Measurements from ENCODE around the gene TGFBR1.
A peak's percentile ranks its signal among the peaks of the same experiment; 100 is the strongest.

Gene TGFBR1

DNA sequence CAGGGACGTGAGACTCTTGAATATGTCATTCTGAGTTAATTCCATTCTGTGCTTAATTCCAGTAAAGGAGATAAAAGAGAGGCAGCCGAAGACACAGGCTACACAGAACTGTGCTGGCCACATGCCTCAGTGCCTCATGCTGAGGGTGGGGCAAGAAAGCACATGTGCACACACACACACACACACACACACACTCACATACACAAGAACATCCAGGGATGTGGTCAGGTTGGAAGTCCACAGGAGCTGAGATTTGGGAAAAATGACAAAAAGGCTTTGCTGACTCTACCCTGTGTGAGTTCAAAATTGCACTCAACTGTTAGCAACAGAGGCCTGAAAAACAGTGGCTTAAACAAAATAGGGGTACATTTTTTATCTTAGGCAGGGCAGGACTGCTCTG, 76.3 kb downstream of the TGFBR1 start:
- POLR2A ChIA-PET, result no interaction called here
- Histone ChIP-seq H3K36me3 (ENCODE audit: control insufficient read depth in 2 of 2, insufficient read depth in 1 of 2, low read length in 2 of 2) (no peaks in the 10 kb centered on the region), H3K4me3 (ENCODE audit: low read depth, low read length) (no peak overlapping the region), H3K27ac (ENCODE audit: extremely low read depth, low read depth, low read length) (no peak overlapping the region), H3K9me3 (ENCODE audit: control insufficient read depth, insufficient read depth, low read depth, low read length) (no peaks in the 10 kb centered on the region), H3K4me1 (ENCODE audit: control insufficient read depth, insufficient read depth, low read length) (no peaks in the 10 kb centered on the region; the same call in 1 of the 2 replicates)
- CTCF ChIA-PET, result interaction anchor here (0.6 to 1.9 kb wide), 4 partner anchors 16 to 1142 kb away, joined by 3 to 6 read pairs (median 4); no protein-coding TSS in a partner anchor
- TF ChIP-seq HOXD13 (CRISPR knock-in tag; IDR thresholded peaks at IDR 0.05; ENCODE audit: borderline replicate concordance) (no peak), ZNF223 (tag by site-specific recombination; IDR thresholded peaks at IDR 0.05) (no peak)
- TF ChIP-seq, protein P1, sequence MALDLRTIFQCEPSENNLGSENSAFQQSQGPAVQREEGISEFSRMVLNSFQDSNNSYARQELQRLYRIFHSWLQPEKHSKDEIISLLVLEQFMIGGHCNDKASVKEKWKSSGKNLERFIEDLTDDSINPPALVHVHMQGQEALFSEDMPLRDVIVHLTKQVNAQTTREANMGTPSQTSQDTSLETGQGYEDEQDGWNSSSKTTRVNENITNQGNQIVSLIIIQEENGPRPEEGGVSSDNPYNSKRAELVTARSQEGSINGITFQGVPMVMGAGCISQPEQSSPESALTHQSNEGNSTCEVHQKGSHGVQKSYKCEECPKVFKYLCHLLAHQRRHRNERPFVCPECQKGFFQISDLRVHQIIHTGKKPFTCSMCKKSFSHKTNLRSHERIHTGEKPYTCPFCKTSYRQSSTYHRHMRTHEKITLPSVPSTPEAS (tag by site-specific recombination; IDR thresholded peaks at IDR 0.05), result 0 out of 2 replicates have a peak, but pooled peaks have one; percentile 10

DNA sequence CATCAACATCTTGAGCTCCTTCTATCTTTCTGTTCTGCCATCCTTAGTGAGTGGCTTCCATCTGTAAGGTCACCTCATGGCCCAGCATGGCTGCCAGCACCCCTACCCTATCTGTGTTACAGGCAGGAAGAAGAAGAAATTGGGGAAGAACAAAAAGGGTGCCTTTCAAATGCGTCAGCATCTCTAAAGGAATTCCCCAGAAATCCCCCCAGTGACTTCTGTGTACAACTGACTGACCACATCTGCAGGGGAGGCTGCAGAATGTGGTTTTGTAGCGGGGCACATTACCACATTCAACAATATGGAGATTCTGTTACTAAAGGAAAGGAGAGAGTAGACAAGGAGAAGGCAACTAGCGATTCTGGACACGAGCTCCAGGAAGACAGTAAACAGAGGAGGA, 76.7 kb downstream of the TGFBR1 start:
- H3K4me3 ChIP-seq (ENCODE audit: low read depth, low read length), result no peak overlapping the region
- no peaks in the 10 kb centered on the region for H3K4me1 ChIP-seq (ENCODE audit: control insufficient read depth, insufficient read depth, low read length)
- POLR2A ChIA-PET, result no interaction called here
- H3K36me3 ChIP-seq (ENCODE audit: control insufficient read depth in 2 of 2, insufficient read depth in 1 of 2, low read length in 2 of 2), result no peaks in the 10 kb centered on the region
- CTCF ChIA-PET, result interaction anchor here (0.7 to 1.9 kb wide), 8 partner anchors 15 to 1143 kb away, joined by 3 to 6 read pairs (median 4); no protein-coding TSS in a partner anchor
- H3K9me3 ChIP-seq (ENCODE audit: control insufficient read depth, insufficient read depth, low read depth, low read length), result no peaks in the 10 kb centered on the region
- no peak overlapping the region for H3K27ac ChIP-seq (ENCODE audit: extremely low read depth, low read depth, low read length)
- TF ChIP-seq, protein P2, sequence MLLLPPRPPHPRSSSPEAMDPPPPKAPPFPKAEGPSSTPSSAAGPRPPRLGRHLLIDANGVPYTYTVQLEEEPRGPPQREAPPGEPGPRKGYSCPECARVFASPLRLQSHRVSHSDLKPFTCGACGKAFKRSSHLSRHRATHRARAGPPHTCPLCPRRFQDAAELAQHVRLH (tag by site-specific recombination; IDR thresholded peaks at IDR 0.05), result no peak
- TF ChIP-seq ZIC2 (tag by site-specific recombination; IDR thresholded peaks at IDR 0.05), result no peak
- no peak for TF ChIP-seq MEIS1 (CRISPR knock-in tag; IDR thresholded peaks at IDR 0.05; ENCODE audit: borderline replicate concordance)
- TF ChIP-seq ZNF2 (tag by site-specific recombination; IDR thresholded peaks at IDR 0.05), result no peak
- TF ChIP-seq, protein P3, sequence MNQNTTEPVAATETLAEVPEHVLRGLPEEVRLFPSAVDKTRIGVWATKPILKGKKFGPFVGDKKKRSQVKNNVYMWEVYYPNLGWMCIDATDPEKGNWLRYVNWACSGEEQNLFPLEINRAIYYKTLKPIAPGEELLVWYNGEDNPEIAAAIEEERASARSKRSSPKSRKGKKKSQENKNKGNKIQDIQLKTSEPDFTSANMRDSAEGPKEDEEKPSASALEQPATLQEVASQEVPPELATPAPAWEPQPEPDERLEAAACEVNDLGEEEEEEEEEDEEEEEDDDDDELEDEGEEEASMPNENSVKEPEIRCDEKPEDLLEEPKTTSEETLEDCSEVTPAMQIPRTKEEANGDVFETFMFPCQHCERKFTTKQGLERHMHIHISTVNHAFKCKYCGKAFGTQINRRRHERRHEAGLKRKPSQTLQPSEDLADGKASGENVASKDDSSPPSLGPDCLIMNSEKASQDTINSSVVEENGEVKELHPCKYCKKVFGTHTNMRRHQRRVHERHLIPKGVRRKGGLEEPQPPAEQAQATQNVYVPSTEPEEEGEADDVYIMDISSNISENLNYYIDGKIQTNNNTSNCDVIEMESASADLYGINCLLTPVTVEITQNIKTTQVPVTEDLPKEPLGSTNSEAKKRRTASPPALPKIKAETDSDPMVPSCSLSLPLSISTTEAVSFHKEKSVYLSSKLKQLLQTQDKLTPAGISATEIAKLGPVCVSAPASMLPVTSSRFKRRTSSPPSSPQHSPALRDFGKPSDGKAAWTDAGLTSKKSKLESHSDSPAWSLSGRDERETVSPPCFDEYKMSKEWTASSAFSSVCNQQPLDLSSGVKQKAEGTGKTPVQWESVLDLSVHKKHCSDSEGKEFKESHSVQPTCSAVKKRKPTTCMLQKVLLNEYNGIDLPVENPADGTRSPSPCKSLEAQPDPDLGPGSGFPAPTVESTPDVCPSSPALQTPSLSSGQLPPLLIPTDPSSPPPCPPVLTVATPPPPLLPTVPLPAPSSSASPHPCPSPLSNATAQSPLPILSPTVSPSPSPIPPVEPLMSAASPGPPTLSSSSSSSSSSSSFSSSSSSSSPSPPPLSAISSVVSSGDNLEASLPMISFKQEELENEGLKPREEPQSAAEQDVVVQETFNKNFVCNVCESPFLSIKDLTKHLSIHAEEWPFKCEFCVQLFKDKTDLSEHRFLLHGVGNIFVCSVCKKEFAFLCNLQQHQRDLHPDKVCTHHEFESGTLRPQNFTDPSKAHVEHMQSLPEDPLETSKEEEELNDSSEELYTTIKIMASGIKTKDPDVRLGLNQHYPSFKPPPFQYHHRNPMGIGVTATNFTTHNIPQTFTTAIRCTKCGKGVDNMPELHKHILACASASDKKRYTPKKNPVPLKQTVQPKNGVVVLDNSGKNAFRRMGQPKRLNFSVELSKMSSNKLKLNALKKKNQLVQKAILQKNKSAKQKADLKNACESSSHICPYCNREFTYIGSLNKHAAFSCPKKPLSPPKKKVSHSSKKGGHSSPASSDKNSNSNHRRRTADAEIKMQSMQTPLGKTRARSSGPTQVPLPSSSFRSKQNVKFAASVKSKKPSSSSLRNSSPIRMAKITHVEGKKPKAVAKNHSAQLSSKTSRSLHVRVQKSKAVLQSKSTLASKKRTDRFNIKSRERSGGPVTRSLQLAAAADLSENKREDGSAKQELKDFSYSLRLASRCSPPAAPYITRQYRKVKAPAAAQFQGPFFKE (tag by site-specific recombination; IDR thresholded peaks at IDR 0.05; ENCODE audit: borderline replicate concordance), result no peak
- no peak for TF ChIP-seq ZNF311 (tag by site-specific recombination; IDR thresholded peaks at IDR 0.05; ENCODE audit: borderline replicate concordance)
- no peak for TF ChIP-seq ZNF571 (tag by site-specific recombination; IDR thresholded peaks at IDR 0.05)
- TF ChIP-seq, protein P4, sequence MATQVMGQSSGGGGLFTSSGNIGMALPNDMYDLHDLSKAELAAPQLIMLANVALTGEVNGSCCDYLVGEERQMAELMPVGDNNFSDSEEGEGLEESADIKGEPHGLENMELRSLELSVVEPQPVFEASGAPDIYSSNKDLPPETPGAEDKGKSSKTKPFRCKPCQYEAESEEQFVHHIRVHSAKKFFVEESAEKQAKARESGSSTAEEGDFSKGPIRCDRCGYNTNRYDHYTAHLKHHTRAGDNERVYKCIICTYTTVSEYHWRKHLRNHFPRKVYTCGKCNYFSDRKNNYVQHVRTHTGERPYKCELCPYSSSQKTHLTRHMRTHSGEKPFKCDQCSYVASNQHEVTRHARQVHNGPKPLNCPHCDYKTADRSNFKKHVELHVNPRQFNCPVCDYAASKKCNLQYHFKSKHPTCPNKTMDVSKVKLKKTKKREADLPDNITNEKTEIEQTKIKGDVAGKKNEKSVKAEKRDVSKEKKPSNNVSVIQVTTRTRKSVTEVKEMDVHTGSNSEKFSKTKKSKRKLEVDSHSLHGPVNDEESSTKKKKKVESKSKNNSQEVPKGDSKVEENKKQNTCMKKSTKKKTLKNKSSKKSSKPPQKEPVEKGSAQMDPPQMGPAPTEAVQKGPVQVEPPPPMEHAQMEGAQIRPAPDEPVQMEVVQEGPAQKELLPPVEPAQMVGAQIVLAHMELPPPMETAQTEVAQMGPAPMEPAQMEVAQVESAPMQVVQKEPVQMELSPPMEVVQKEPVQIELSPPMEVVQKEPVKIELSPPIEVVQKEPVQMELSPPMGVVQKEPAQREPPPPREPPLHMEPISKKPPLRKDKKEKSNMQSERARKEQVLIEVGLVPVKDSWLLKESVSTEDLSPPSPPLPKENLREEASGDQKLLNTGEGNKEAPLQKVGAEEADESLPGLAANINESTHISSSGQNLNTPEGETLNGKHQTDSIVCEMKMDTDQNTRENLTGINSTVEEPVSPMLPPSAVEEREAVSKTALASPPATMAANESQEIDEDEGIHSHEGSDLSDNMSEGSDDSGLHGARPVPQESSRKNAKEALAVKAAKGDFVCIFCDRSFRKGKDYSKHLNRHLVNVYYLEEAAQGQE (tag by site-specific recombination; IDR thresholded peaks at IDR 0.05), result no peak
- no peak for TF ChIP-seq GLIS1 (tag by site-specific recombination; IDR thresholded peaks at IDR 0.05)
- TF ChIP-seq ZNF426 (tag by site-specific recombination; IDR thresholded peaks at IDR 0.05), result no peak
- no peak for TF ChIP-seq MYNN (tag by site-specific recombination; IDR thresholded peaks at IDR 0.05; ENCODE audit: borderline replicate concordance)
- TF ChIP-seq ZNF184 (tag by site-specific recombination; IDR thresholded peaks at IDR 0.05), result no peak
- TF ChIP-seq, protein P5, sequence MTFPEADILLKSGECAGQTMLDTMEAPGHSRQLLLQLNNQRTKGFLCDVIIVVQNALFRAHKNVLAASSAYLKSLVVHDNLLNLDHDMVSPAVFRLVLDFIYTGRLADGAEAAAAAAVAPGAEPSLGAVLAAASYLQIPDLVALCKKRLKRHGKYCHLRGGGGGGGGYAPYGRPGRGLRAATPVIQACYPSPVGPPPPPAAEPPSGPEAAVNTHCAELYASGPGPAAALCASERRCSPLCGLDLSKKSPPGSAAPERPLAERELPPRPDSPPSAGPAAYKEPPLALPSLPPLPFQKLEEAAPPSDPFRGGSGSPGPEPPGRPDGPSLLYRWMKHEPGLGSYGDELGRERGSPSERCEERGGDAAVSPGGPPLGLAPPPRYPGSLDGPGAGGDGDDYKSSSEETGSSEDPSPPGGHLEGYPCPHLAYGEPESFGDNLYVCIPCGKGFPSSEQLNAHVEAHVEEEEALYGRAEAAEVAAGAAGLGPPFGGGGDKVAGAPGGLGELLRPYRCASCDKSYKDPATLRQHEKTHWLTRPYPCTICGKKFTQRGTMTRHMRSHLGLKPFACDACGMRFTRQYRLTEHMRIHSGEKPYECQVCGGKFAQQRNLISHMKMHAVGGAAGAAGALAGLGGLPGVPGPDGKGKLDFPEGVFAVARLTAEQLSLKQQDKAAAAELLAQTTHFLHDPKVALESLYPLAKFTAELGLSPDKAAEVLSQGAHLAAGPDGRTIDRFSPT (tag by site-specific recombination; IDR thresholded peaks at IDR 0.05), result no peak
- TF ChIP-seq ZNF350 (tag by site-specific recombination; IDR thresholded peaks at IDR 0.05), result no peak
- TF ChIP-seq ZNF239 (tag by site-specific recombination; IDR thresholded peaks at IDR 0.05), result no peak
- TF ChIP-seq ZNF10 (tag by site-specific recombination; IDR thresholded peaks at IDR 0.05), result no peak

Measured in HEK293 (cell line).